ENCODE results near the gene MAP2. TPM values are rescaled to one million over a fixed set of nuclear protein-coding genes. Genes with fewer than 3 reads are reported as not detected.

MAP2 gene
- total and polyA plus RNA-seq, 2 donors (not counting 1 experiment from before 2014, with no cell fraction given): 1.8 to 3.0 TPM

- intact Hi-C loops (cut with micrococcal nuclease): no loop called here
- Histone ChIP-seq H3K36me3 (replicated peaks in 1 of 2; ENCODE audit: control extremely low read depth in 1 of 2, control insufficient read depth in 1 of 2, extremely low read depth in 1 of 2, insufficient read depth in 2 of 2, low read length in 1 of 2) (no peaks in the 10 kb centered on the region), H3K4me2 (replicated peaks; ENCODE audit: low read depth, low read length, poor library complexity, severe bottlenecking) (no peak overlapping the region), H3K9ac (ENCODE audit: low read length) (no peak overlapping the region), H3K4me1 (ENCODE audit: control insufficient read depth in 2 of 2, insufficient read depth in 2 of 2, low read length in 2 of 2) (no peaks in the 10 kb centered on the region), H3K27ac (ENCODE audit: low read length in 2 of 2) (no peak overlapping the region), H3K9me3 (ENCODE audit: control extremely low read depth in 1 of 3, control insufficient read depth in 2 of 3, insufficient read depth in 1 of 3, low read length in 2 of 3) (no peaks in the 10 kb centered on the region), H3K79me2 (ENCODE audit: control insufficient read depth, insufficient read depth, low read length) (no peaks in the 10 kb centered on the region), H3K27me3 (replicated peaks in 1 of 4; ENCODE audit: control extremely low read depth in 1 of 4, control insufficient read depth in 3 of 4, insufficient read depth in 4 of 4, low read length in 3 of 4) (no peaks in the 10 kb centered on the region), H3K4me3 (ENCODE audit: control extremely low read depth in 1 of 5, extremely low read depth in 1 of 5, insufficient read depth in 1 of 5, low read depth in 2 of 5, low read length in 4 of 5) (no peak overlapping the region), H4K20me1 (ENCODE audit: control insufficient read depth, insufficient read depth, low read length, poor library complexity, severe bottlenecking) (no peaks in the 10 kb centered on the region), H2AFZ (ENCODE audit: insufficient read depth, low read depth, low read length, poor library complexity, severe bottlenecking) (no peak overlapping the region)
- no peak for ATAC-seq (ENCODE audit: low read depth)
- Mint-ChIP-seq H3K9me3 (ENCODE audit: insufficient read depth) (peaks cover 2% of the 10 kb centered on the region), H3K27ac (no peak overlapping the region), H3K27me3 (no peaks in the 10 kb centered on the region), H3K4me3 (no peak overlapping the region), H3K4me1 (peaks cover 1% of the 10 kb centered on the region)
- DNase-seq: no peak
- TF ChIP-seq EZH2 (IDR thresholded peaks at IDR 0.05; ENCODE audit: borderline replicate concordance, insufficient read depth, low read depth, low read length, poor library complexity, severe bottlenecking): no peak
- TF ChIP-seq CTCF (IDR thresholded peaks at IDR 0.05): no peak
- ChIA-PET CTCF (interaction anchor here (0.9 kb wide), 1 partner anchor 9 kb away, joined by 3 read pairs; no protein-coding TSS in a partner anchor), POLR2A (no interaction called here)
- WGBS (ENCODE audit: insufficient coverage): 85% methylated on average over 2 of the region's 2 CpGs
These were observed 35.5 kb downstream of the MAP2 start for GRCh38 chr2:209459359-209459758.

GRCh38 chr2:209460151-209460761 is 36.4 kb downstream of the MAP2 start:
- ChIA-PET CTCF (no interaction called here), POLR2A (no interaction called here)
- Histone ChIP-seq H3K9me3 (ENCODE audit: control extremely low read depth in 1 of 3, control insufficient read depth in 2 of 3, insufficient read depth in 1 of 3, low read length in 2 of 3) (no peaks in the 10 kb centered on the region), H3K27me3 (replicated peaks in 1 of 4; ENCODE audit: control extremely low read depth in 1 of 4, control insufficient read depth in 3 of 4, insufficient read depth in 4 of 4, low read length in 3 of 4) (no peaks in the 10 kb centered on the region), H3K27ac (ENCODE audit: low read length in 2 of 2) (no peak overlapping the region), H3K4me3 (ENCODE audit: control extremely low read depth in 1 of 5, extremely low read depth in 1 of 5, insufficient read depth in 1 of 5, low read depth in 2 of 5, low read length in 4 of 5) (no peak overlapping the region), H3K4me1 (ENCODE audit: control insufficient read depth in 2 of 2, insufficient read depth in 2 of 2, low read length in 2 of 2) (no peaks in the 10 kb centered on the region), H3K4me2 (replicated peaks; ENCODE audit: low read depth, low read length, poor library complexity, severe bottlenecking) (no peak overlapping the region), H3K79me2 (ENCODE audit: control insufficient read depth, insufficient read depth, low read length) (no peaks in the 10 kb centered on the region), H3K36me3 (replicated peaks in 1 of 2; ENCODE audit: control extremely low read depth in 1 of 2, control insufficient read depth in 1 of 2, extremely low read depth in 1 of 2, insufficient read depth in 2 of 2, low read length in 1 of 2) (no peaks in the 10 kb centered on the region), H2AFZ (ENCODE audit: insufficient read depth, low read depth, low read length, poor library complexity, severe bottlenecking) (no peak overlapping the region), H3K9ac (ENCODE audit: low read length) (no peak overlapping the region), H4K20me1 (ENCODE audit: control insufficient read depth, insufficient read depth, low read length, poor library complexity, severe bottlenecking) (no peaks in the 10 kb centered on the region)
- no peak overlapping the region for H3K4me3 Mint-ChIP-seq
- H3K27ac Mint-ChIP-seq: no peak overlapping the region
- H3K4me1 Mint-ChIP-seq: peaks cover 1% of the 10 kb centered on the region
- ATAC-seq (ENCODE audit: low read depth) (no peak), DNase-seq (no peak)
- no peak for TF ChIP-seq EZH2 (IDR thresholded peaks at IDR 0.05; ENCODE audit: borderline replicate concordance, insufficient read depth, low read depth, low read length, poor library complexity, severe bottlenecking)
- peak; percentile 12 for TF ChIP-seq CTCF (IDR thresholded peaks at IDR 0.05)
- no peaks in the 10 kb centered on the region for H3K27me3 Mint-ChIP-seq
- WGBS (ENCODE audit: insufficient coverage): 96% methylated on average over 4 of the region's 5 CpGs
- H3K9me3 Mint-ChIP-seq (ENCODE audit: insufficient read depth): no peaks in the 10 kb centered on the region
- intact Hi-C loops (cut with micrococcal nuclease): no loop called here

Measured in B cell (primary cell).